H9 (cell line): ENCODE results near the gene CXorf65. TPM values are rescaled to one million over a fixed set of nuclear protein-coding genes. Genes with fewer than 3 reads are reported as not detected.

Source experiments
- DNase-seq: peaks from one replicate; pipeline ENCODE4 v3.0.0-alpha.2; 2017
- H2AFZ ChIP-seq: one replicate; pipeline ENCODE4 v1.6.1; 2013; ENCODE audit warnings: mild to moderate bottlenecking, low read length, control low read depth, moderate library complexity
- H2AK5ac ChIP-seq: 2 replicates; pipeline ENCODE4 v1.6.1; 2013; ENCODE audit warnings: low read length, control low read depth, mixed read lengths; ENCODE audit not compliant: insufficient read length
- H2BK120ac ChIP-seq: one replicate; pipeline ENCODE4 v1.6.1; 2013; ENCODE audit warnings: low read depth, mild to moderate bottlenecking, low read length, control low read depth, inconsistent platforms; ENCODE audit not compliant: poor library complexity, severe bottlenecking
- H2BK12ac ChIP-seq: 2 replicates; pipeline ENCODE4 v1.6.1; 2013; ENCODE audit warnings: low read length, control low read depth, mixed read lengths, low read depth; ENCODE audit not compliant: insufficient read length
- H2BK15ac ChIP-seq: 2 replicates; pipeline ENCODE4 v1.6.1; 2013; ENCODE audit warnings: low read depth, low read length, control low read depth
- H2BK20ac ChIP-seq: one replicate; pipeline ENCODE4 v1.6.1; 2013; ENCODE audit warnings: low read depth, mild to moderate bottlenecking, low read length, control low read depth, inconsistent platforms; ENCODE audit not compliant: poor library complexity, severe bottlenecking
- H2BK5ac ChIP-seq: 2 replicates; pipeline ENCODE4 v1.6.1; 2013; ENCODE audit warnings: low read length, control low read depth, mixed read lengths; ENCODE audit not compliant: insufficient read length
- H3K14ac ChIP-seq: 2 replicates; pipeline ENCODE4 v1.6.1; 2013; ENCODE audit warnings: low read length, control low read depth; ENCODE audit not compliant: insufficient read depth
- H3K18ac ChIP-seq: 2 replicates; pipeline ENCODE4 v1.6.1; 2013; ENCODE audit warnings: low read depth, mild to moderate bottlenecking, mixed read lengths, low read length, control low read depth; ENCODE audit not compliant: insufficient read length
- H3K23ac ChIP-seq: 2 replicates; pipeline ENCODE4 v1.6.1; 2013; ENCODE audit warnings: low read length, control low read depth, mixed read lengths, low read depth; ENCODE audit not compliant: insufficient read length
- H3K23me2 ChIP-seq: 2 replicates; pipeline ENCODE4 v1.6.1; 2013; ENCODE audit warnings: low read depth, mild to moderate bottlenecking, mixed read lengths, low read length, control low read depth; ENCODE audit not compliant: insufficient read length, poor library complexity, severe bottlenecking
- H3K27ac ChIP-seq: 2 replicates; pipeline ENCODE4 v1.5.1; 2013; ENCODE audit warnings: low read length, control low read depth, mixed read lengths, low read depth; ENCODE audit not compliant: insufficient read length
- H3K27me3 ChIP-seq: 2 replicates; pipeline ENCODE4 v1.6.1; 2013; ENCODE audit warnings: low read length, control low read depth, inconsistent platforms; ENCODE audit not compliant: insufficient read depth
- H3K4ac ChIP-seq: 2 replicates; pipeline ENCODE4 v1.6.1; 2013; ENCODE audit warnings: low read depth, mild to moderate bottlenecking, control low read depth, inconsistent platforms, low read length, moderate library complexity
- H3K4me1 ChIP-seq: 2 replicates; pipeline ENCODE4 v1.6.1; 2013; ENCODE audit warnings: low read length, control low read depth, inconsistent platforms; ENCODE audit not compliant: insufficient read depth
- H3K4me2 ChIP-seq: 2 replicates; pipeline ENCODE4 v1.6.1; 2013; ENCODE audit warnings: low read length, control low read depth, mixed read lengths; ENCODE audit not compliant: insufficient read length, insufficient read depth
- H3K56ac ChIP-seq: 2 replicates; pipeline ENCODE4 v1.6.1; 2013; ENCODE audit warnings: low read depth, mild to moderate bottlenecking, mixed read lengths, low read length, control low read depth; ENCODE audit not compliant: insufficient read length
- H3K79me1 ChIP-seq: 2 replicates; pipeline ENCODE4 v1.6.1; 2013; ENCODE audit warnings: low read depth, mild to moderate bottlenecking, moderate library complexity, low read length, control low read depth, inconsistent platforms; ENCODE audit not compliant: insufficient read depth, poor library complexity, severe bottlenecking
- H3K79me2 ChIP-seq: 2 replicates; pipeline ENCODE4 v1.6.1; 2013; ENCODE audit warnings: low read length, control low read depth, inconsistent platforms; ENCODE audit not compliant: insufficient read depth
- H3K9ac ChIP-seq: 2 replicates; pipeline ENCODE4 v1.6.1; 2013; ENCODE audit warnings: low read length, control low read depth, mixed read lengths; ENCODE audit not compliant: insufficient read length; ENCODE audit errors: extremely low read depth
- H3K9me3 ChIP-seq: one replicate; pipeline ENCODE4 v1.6.1; 2013; ENCODE audit warnings: low read depth, low read length, inconsistent platforms; ENCODE audit not compliant: control insufficient read depth
- H3T11ph ChIP-seq: one replicate; pipeline ENCODE4 v1.6.1; 2013; ENCODE audit warnings: mild to moderate bottlenecking, low read length, control low read depth, inconsistent platforms
- H4K20me1 ChIP-seq: one replicate; pipeline ENCODE4 v1.6.1; 2013; ENCODE audit not compliant: control insufficient read depth, insufficient read length, insufficient read depth
- H4K5ac ChIP-seq: 2 replicates; pipeline ENCODE4 v1.6.1; 2013; ENCODE audit warnings: low read depth, mild to moderate bottlenecking, mixed read lengths, low read length, control low read depth; ENCODE audit not compliant: insufficient read length
- H4K8ac ChIP-seq: replicated peaks from 2 replicates; pipeline ENCODE4 v1.6.1; 2013; ENCODE audit warnings: low read length, control low read depth, mixed read lengths, low read depth; ENCODE audit not compliant: insufficient read length
- H4K91ac ChIP-seq: 2 replicates; pipeline ENCODE4 v1.6.1; 2013; ENCODE audit warnings: low read depth, mild to moderate bottlenecking, moderate library complexity, mixed read lengths, low read length, control low read depth; ENCODE audit not compliant: insufficient read length
- H3K27ac Mint-ChIP-seq, 3 experiments: 2 replicates in 2 of 3; 3 replicates in 1 of 3; pipeline ENCODE4 v1.8.0; 2020 to 2021; ENCODE audit warnings: mixed read lengths in 3 of 3, mild to moderate bottlenecking in 1 of 3, moderate library complexity in 1 of 3
- H3K27me3 Mint-ChIP-seq: 2 replicates; pipeline ENCODE4 v1.8.0; 2021; ENCODE audit warnings: low read depth, mild to moderate bottlenecking, moderate library complexity, mixed read lengths
- H3K36me3 Mint-ChIP-seq, 3 experiments: 2 replicates in 2 of 3; 3 replicates in 1 of 3; pipeline ENCODE4 v1.8.0; 2020 to 2021; ENCODE audit warnings: low read depth in 3 of 3, mixed read lengths in 3 of 3; ENCODE audit not compliant: insufficient read depth in 1 of 3
- H3K4me1 Mint-ChIP-seq, 2 experiments: 2 replicates each; pipeline ENCODE4 v1.8.0; 2020; ENCODE audit warnings: mixed read lengths in 2 of 2
- H3K4me3 Mint-ChIP-seq, 2 experiments: 2 replicates in 1 of 2; 3 replicates in 1 of 2; pipeline ENCODE4 v1.8.0; 2020 to 2021; ENCODE audit warnings: mild to moderate bottlenecking in 2 of 2, mixed read lengths in 2 of 2, moderate library complexity in 1 of 2
- H3K9me3 Mint-ChIP-seq, 2 experiments: 2 replicates in 1 of 2; 3 replicates in 1 of 2; pipeline ENCODE4 v1.8.0; 2020; ENCODE audit warnings: mild to moderate bottlenecking in 2 of 2, mixed read lengths in 2 of 2, moderate library complexity in 1 of 2
- WGBS: extraction: QIAGEN DNeasy Blood & Tissue Kit; methylation state at CpG from one replicate; pipeline ENCODE4 v1.1.7; 2013; ENCODE audit warnings: missing lambda C conversion rate, low lambda C conversion rate, mixed read lengths; ENCODE audit not compliant: insufficient read length; ENCODE audit errors: extremely low coverage; 5-methylcytosine and 5-hydroxymethylcytosine counted together
- total RNA-seq: library from RNA; stranded (reverse); gene quantifications from 2 replicates; pipeline ENCODE4 v1.2.1, GENCODE V29; 2021
- TF ChIP-seq, protein P1 (sequence below): fragments of 200-600 bp; sonication (generic); conservative IDR thresholded peaks from 3 replicates; pipeline ENCODE4 v1.8.0; 2021; ENCODE audit warnings: antibody characterized with exemption, mild to moderate bottlenecking

The CXorf65 gene
- total RNA-seq, 1 experiment from 2014 or later: not detected

DNA sequence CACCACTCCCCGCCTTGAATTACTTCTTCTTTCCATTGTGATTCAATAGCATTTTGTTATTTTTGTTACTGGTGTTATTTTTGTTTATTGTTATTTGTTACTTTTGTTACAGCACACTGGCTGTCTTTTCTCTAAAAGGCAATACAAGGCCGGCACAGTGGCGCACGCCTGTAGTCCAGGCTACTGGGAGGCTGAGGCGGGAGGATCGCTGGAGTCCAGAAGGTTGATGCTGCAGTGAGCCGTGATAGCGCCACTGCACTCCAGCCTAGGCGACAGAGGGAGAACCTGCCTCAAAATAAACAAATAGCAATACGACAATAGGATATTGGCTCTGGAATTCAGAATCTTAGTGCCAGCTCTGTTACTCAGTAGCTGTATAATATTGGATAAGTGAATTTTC is 10.8 kb upstream of the CXorf65 start:
- H3K56ac ChIP-seq: no peak overlapping the region
- H3K27ac ChIP-seq: no peak overlapping the region
- H2BK5ac ChIP-seq: no peak overlapping the region
- H2BK12ac ChIP-seq: no peak overlapping the region
- no peaks in the 10 kb centered on the region for H3K4me1 ChIP-seq
- peaks cover 50% of the 10 kb centered on the region for H3K27me3 Mint-ChIP-seq
- H3K23ac ChIP-seq: no peak overlapping the region
- no peaks in the 10 kb centered on the region for H4K20me1 ChIP-seq
- H3K4me3 Mint-ChIP-seq: peak overlapping the region in 1 of 2 experiments; percentile 42; a peak in 1 of 5 replicates
- H3K79me2 ChIP-seq: no peaks in the 10 kb centered on the region
- no CpG with 5 or more reads among the region's 10 CpGs for WGBS
- H3K18ac ChIP-seq: no peak overlapping the region
- H2AK5ac ChIP-seq: no peak overlapping the region
- no peak overlapping the region for H3T11ph ChIP-seq
- H2BK15ac ChIP-seq: no peak overlapping the region
- H3K27ac Mint-ChIP-seq: no peak overlapping the region
- H2BK20ac ChIP-seq: no peak overlapping the region
- H3K14ac ChIP-seq: no peak overlapping the region
- peak overlapping the region; percentile 50 for H3K4me2 ChIP-seq
- no peak for DNase-seq
- peaks cover 3 to 4% of the 10 kb centered on the region in 2 experiments; a peak in 2 of 4 replicates for H3K4me1 Mint-ChIP-seq
- H3K36me3 Mint-ChIP-seq: peaks cover 14 to 25% (median 20%) of the 10 kb centered on the region in 3 experiments; a peak in 6 of 7 replicates
- TF ChIP-seq, protein P1, sequence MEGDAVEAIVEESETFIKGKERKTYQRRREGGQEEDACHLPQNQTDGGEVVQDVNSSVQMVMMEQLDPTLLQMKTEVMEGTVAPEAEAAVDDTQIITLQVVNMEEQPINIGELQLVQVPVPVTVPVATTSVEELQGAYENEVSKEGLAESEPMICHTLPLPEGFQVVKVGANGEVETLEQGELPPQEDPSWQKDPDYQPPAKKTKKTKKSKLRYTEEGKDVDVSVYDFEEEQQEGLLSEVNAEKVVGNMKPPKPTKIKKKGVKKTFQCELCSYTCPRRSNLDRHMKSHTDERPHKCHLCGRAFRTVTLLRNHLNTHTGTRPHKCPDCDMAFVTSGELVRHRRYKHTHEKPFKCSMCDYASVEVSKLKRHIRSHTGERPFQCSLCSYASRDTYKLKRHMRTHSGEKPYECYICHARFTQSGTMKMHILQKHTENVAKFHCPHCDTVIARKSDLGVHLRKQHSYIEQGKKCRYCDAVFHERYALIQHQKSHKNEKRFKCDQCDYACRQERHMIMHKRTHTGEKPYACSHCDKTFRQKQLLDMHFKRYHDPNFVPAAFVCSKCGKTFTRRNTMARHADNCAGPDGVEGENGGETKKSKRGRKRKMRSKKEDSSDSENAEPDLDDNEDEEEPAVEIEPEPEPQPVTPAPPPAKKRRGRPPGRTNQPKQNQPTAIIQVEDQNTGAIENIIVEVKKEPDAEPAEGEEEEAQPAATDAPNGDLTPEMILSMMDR: no peak
- H3K27me3 ChIP-seq: no peaks in the 10 kb centered on the region
- no peak overlapping the region for H4K5ac ChIP-seq
- H3K9me3 ChIP-seq: peaks cover 26% of the 10 kb centered on the region
- no peak overlapping the region for H3K9ac ChIP-seq
- no peak overlapping the region for H3K4ac ChIP-seq
- no peaks in the 10 kb centered on the region for H3K79me1 ChIP-seq
- peaks cover 2% of the 10 kb centered on the region for H3K23me2 ChIP-seq
- no peak overlapping the region for H2BK120ac ChIP-seq
- H3K9me3 Mint-ChIP-seq: peaks cover 48 to 55% of the 10 kb centered on the region in 2 experiments
- H4K8ac ChIP-seq: no peak overlapping the region
- H2AFZ ChIP-seq: no peak overlapping the region
- no peak overlapping the region for H4K91ac ChIP-seq
